AG09309 (cell line): ENCODE measurements around the gene EPAS1.

ENCODE experiments used
- DNase-seq: peaks from one replicate; pipeline ENCODE4 v3.0.0-alpha.2; 2010; ENCODE audit warnings: low read depth
- H3K4me3 ChIP-seq: 2 replicates; pipeline ENCODE4 v1.5.1; 2011; ENCODE audit warnings: mild to moderate bottlenecking, low read depth, low read length, moderate library complexity; ENCODE audit not compliant: control insufficient read depth
- CTCF ChIP-seq: IDR thresholded peaks from 2 replicates; pipeline ENCODE4 v1.5.1; 2011; ENCODE audit warnings: mild to moderate bottlenecking, low read depth, low read length, inconsistent platforms; ENCODE audit not compliant: insufficient read depth, control insufficient read depth; ENCODE audit errors: missing control alignments

EPAS1 gene

GRCh38 chr2:46257476-46257875 lies 39.7 kb upstream of the EPAS1 start:
- TF ChIP-seq CTCF: no peak
- no peak overlapping the region for H3K4me3 ChIP-seq
- DNase-seq: no peak

GRCh38 chr2:46257980-46258379 lies 39.2 kb upstream of the EPAS1 start:
- TF ChIP-seq CTCF: no peak
- DNase-seq: no peak
- no peak overlapping the region for H3K4me3 ChIP-seq

- no peak overlapping the region for H3K4me3 ChIP-seq
- no peak for DNase-seq
- TF ChIP-seq CTCF: no peak
Measured at GRCh38 chr2:46258937-46259776, 38.0 kb upstream of the EPAS1 start.

- no peak overlapping the region for H3K4me3 ChIP-seq
- no peak for TF ChIP-seq CTCF
- no peak for DNase-seq
Measured at GRCh38 chr2:46259777-46260168, 37.4 kb upstream of the EPAS1 start.

- no peak for DNase-seq
- no peak for TF ChIP-seq CTCF
Measured at GRCh38 chr2:46260305-46260704, 36.9 kb upstream of the EPAS1 start.

GRCh38 chr2:46262248-46262938 lies 34.8 kb upstream of the EPAS1 start:
- TF ChIP-seq CTCF: no peak
- H3K4me3 ChIP-seq: no peak overlapping the region
- DNase-seq: no peak

More at GRCh38 chr2:46260305-46260704, 36.9 kb upstream of the EPAS1 start:
- no peak overlapping the region for H3K4me3 ChIP-seq
